CD14-positive monocyte (primary cell): ENCODE measurements around the gene ASB6. TPM values are rescaled to one million over a fixed set of nuclear protein-coding genes. Genes with fewer than 3 reads are reported as not detected.

Source experiments
- DNase-seq, 3 donors: peaks; one replicate each; pipeline ENCODE4 v3.0.0-alpha.2; 2011 to 2022
- H2AFZ ChIP-seq: 2 replicates; pipeline ENCODE4 v1.6.0; 2012; ENCODE audit warnings: mild to moderate bottlenecking, low read depth, low read length, inconsistent platforms; ENCODE audit not compliant: insufficient read depth, poor library complexity, severe bottlenecking
- H3K27ac ChIP-seq, 2 donors: 1 replicate in 1 of 2; 2 replicates in 1 of 2; pipeline ENCODE4 v1.5.1; 2012 to 2013; ENCODE audit warnings: low read length in 2 of 2, control low read depth in 1 of 2, inconsistent platforms in 1 of 2, low read depth in 1 of 2, mild to moderate bottlenecking in 1 of 2
- H3K27me3 ChIP-seq, 2 donors: one replicate each; pipeline versions ENCODE4 v1.6.0 to v1.6.1; 2011 to 2013; ENCODE audit warnings: low read length in 2 of 2; ENCODE audit not compliant: control insufficient read depth in 2 of 2, insufficient read depth in 2 of 2
- H3K36me3 ChIP-seq, 2 donors: replicated peaks in 1 of 2; 1 replicate in 1 of 2; 2 replicates in 1 of 2; pipeline versions ENCODE4 v1.5.1 to v1.6.1; 2012 to 2013; ENCODE audit warnings: low read length in 2 of 2, control low read depth in 1 of 2, inconsistent platforms in 1 of 2, mild to moderate bottlenecking in 1 of 2; ENCODE audit not compliant: insufficient read depth in 2 of 2, control insufficient read depth in 1 of 2
- H3K4me1 ChIP-seq, 2 donors: 1 replicate in 1 of 2; 2 replicates in 1 of 2; pipeline versions ENCODE4 v1.5.1 to v1.6.1; 2012 to 2013; ENCODE audit warnings: low read length in 2 of 2, control low read depth in 1 of 2, inconsistent platforms in 1 of 2, mild to moderate bottlenecking in 1 of 2, moderate library complexity in 1 of 2; ENCODE audit not compliant: insufficient read depth in 2 of 2, control insufficient read depth in 1 of 2
- H3K4me2 ChIP-seq: replicated peaks from 2 replicates; pipeline ENCODE3; 2012; ENCODE audit warnings: low read length, moderate library complexity, mild to moderate bottlenecking; ENCODE audit not compliant: poor library complexity, severe bottlenecking; ENCODE audit errors: extremely low read depth
- H3K4me3 ChIP-seq, 3 experiments: fragments of 200-600 bp in 1 of 3; sonication (generic) in 1 of 3; replicated peaks in 1 of 3; 1 replicate in 2 of 3; 2 replicates in 1 of 3; pipeline ENCODE4 v1.5.1; 2011 to 2013; ENCODE audit warnings: low read length in 3 of 3, mild to moderate bottlenecking in 3 of 3, control low read depth in 2 of 3, low read depth in 2 of 3, inconsistent platforms in 1 of 3, moderate library complexity in 1 of 3
- H3K79me2 ChIP-seq: 2 replicates; pipeline ENCODE4 v1.6.0; 2012; ENCODE audit warnings: mild to moderate bottlenecking, control low read depth, inconsistent platforms, low read length, moderate library complexity; ENCODE audit not compliant: insufficient read depth
- H3K9ac ChIP-seq: 2 replicates; pipeline ENCODE4 v1.6.0; 2017; ENCODE audit warnings: low read length, mild to moderate bottlenecking; ENCODE audit not compliant: insufficient read depth, poor library complexity, severe bottlenecking
- H3K9me3 ChIP-seq, 2 donors: replicated peaks in 1 of 2; 1 replicate in 1 of 2; 2 replicates in 1 of 2; pipeline versions ENCODE4 v1.5.1 to v1.6.1; 2012 to 2013; ENCODE audit warnings: low read length in 2 of 2, control low read depth in 1 of 2; ENCODE audit not compliant: control insufficient read depth in 1 of 2, insufficient read depth in 1 of 2
- H4K20me1 ChIP-seq: 2 replicates; pipeline ENCODE4 v1.6.0; 2012; ENCODE audit warnings: mild to moderate bottlenecking, low read length, control low read depth, moderate library complexity; ENCODE audit not compliant: insufficient read depth
- H3K27ac Mint-ChIP-seq, 7 donors: one replicate each; pipeline ENCODE4 v1.8.0; 2020; ENCODE audit warnings: mild to moderate bottlenecking in 7 of 7, mixed read lengths in 7 of 7, moderate library complexity in 6 of 7, inconsistent platforms in 2 of 7
- H3K27me3 Mint-ChIP-seq, 3 donors: one replicate each; pipeline ENCODE4 v1.8.0; 2021 to 2022; ENCODE audit warnings: low read depth in 3 of 3, mild to moderate bottlenecking in 3 of 3, mixed read lengths in 3 of 3, moderate library complexity in 3 of 3, inconsistent platforms in 1 of 3
- H3K36me3 Mint-ChIP-seq, 2 donors: one replicate each; pipeline ENCODE4 v1.8.0; 2020; ENCODE audit warnings: mixed read lengths in 2 of 2, inconsistent platforms in 1 of 2, mild to moderate bottlenecking in 1 of 2
- H3K4me1 Mint-ChIP-seq: one replicate; pipeline ENCODE4 v1.8.0; 2020; ENCODE audit warnings: mild to moderate bottlenecking, mixed read lengths
- H3K4me3 Mint-ChIP-seq, 2 donors: one replicate each; pipeline ENCODE4 v1.8.0; 2020; ENCODE audit warnings: mild to moderate bottlenecking in 2 of 2, mixed read lengths in 2 of 2, moderate library complexity in 1 of 2
- H3K9me3 Mint-ChIP-seq, 7 donors: one replicate each; pipeline ENCODE4 v1.8.0; 2020 to 2022; ENCODE audit warnings: mixed read lengths in 7 of 7, mild to moderate bottlenecking in 6 of 7, moderate library complexity in 6 of 7, inconsistent platforms in 2 of 7
- CTCF ChIP-seq: fragments of 200-600 bp; IDR thresholded peaks from one replicate; pipeline ENCODE4 v1.8.0; 2022; ENCODE audit warnings: antibody characterized with exemption, mild to moderate bottlenecking
- WGBS: methylation state at CpG from one replicate; pipeline ENCODE4 v1.1.5; 2013; ENCODE audit warnings: missing lambda C conversion rate; ENCODE audit not compliant: insufficient coverage; 5-methylcytosine and 5-hydroxymethylcytosine counted together
- intact Hi-C, 2 donors: fragments of 100-400 bp; cut with micrococcal nuclease; formaldehyde crosslinking; loops; one replicate each; pipeline versions ENCODE4 v1.15.0 to v1.15.1; 2023
- polyA plus RNA-seq, 3 donors: library from polyadenylated mRNA; depleted of rRNA in 1 of 3; unstranded in 2 of 3; stranded (reverse) in 1 of 3; fragments of 300-500 nt in 2 of 3; fragments of >200 nt in 1 of 3; fragmentation: Illumina TruSeq in 2 of 3; gene quantifications; 1 replicate in 2 of 3; 2 replicates in 1 of 3; pipeline ENCODE4 v1.2.3, GENCODE V29; 2012 to 2021

ASB6 gene
- polyA plus RNA-seq, 3 donors, result 8.1 to 21.1 (median 10.1) TPM

- Mint-ChIP-seq H3K4me1 (peaks cover 8% of the 10 kb centered on the region), H3K4me3 (no peak overlapping the region), H3K36me3 (no peaks in the 10 kb centered on the region), H3K27ac (no peak overlapping the region), H3K27me3 (peaks cover 31 to 62% (median 60%) of the 10 kb centered on the region in 3 donors), H3K9me3 (peaks cover 0 to 15% (median 2%) of the 10 kb centered on the region in 7 donors)
- no peaks in the 10 kb centered on the region for H3K79me2 ChIP-seq
- no peak overlapping the region for H3K9ac ChIP-seq
- no peaks in the 10 kb centered on the region for H4K20me1 ChIP-seq
- WGBS, result 62% methylated on average over 13 of the region's 17 CpGs
- no peak for DNase-seq
- no peak overlapping the region for H3K4me3 ChIP-seq
- no peaks in the 10 kb centered on the region for H3K36me3 ChIP-seq
- H3K4me1 ChIP-seq, result peaks cover 0 to 5% of the 10 kb centered on the region in 2 donors
- H3K4me2 ChIP-seq, result no peak overlapping the region
- no peak overlapping the region for H2AFZ ChIP-seq
- no peaks in the 10 kb centered on the region for H3K9me3 ChIP-seq
- H3K27ac ChIP-seq, result no peak overlapping the region
- intact Hi-C loops, result no loop called here
- peaks cover 10 to 28% of the 10 kb centered on the region in 2 donors for H3K27me3 ChIP-seq
- TF ChIP-seq CTCF, result no peak
Observed at GRCh38 chr9:129669141-129669718, 27.3 kb upstream of the ASB6 start.

DNA sequence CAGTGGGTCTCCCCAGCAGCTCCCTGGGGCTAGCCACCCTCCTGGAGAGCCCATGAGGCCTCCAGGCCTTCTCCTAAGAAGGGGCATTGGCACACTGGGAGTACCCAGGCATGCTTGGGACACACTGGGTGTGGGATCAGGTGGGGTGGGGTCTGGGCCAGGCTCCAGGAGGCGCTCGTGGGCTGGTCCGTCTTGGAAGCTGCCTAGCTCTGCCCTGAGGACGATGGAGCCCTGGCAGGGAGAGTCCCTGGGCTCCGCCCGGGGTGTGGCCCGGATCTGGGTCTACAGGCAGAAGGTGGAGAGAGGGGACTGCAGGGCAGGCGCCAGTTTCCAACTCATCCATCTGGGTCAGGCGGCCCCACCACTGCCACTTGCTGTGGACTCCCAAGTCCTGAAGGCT is 25.9 kb upstream of the ASB6 start:
- Histone ChIP-seq H3K27ac (no peak overlapping the region), H3K4me2 (no peak overlapping the region), H3K9ac (no peak overlapping the region), H3K79me2 (no peaks in the 10 kb centered on the region), H4K20me1 (no peaks in the 10 kb centered on the region), H3K4me3 (no peak overlapping the region), H2AFZ (no peak overlapping the region), H3K36me3 (no peaks in the 10 kb centered on the region), H3K9me3 (no peaks in the 10 kb centered on the region), H3K27me3 (peaks cover 11 to 37% of the 10 kb centered on the region in 2 donors), H3K4me1 (peaks cover 0 to 5% of the 10 kb centered on the region in 2 donors)
- Mint-ChIP-seq H3K9me3 (peaks cover 0 to 15% (median 2%) of the 10 kb centered on the region in 7 donors), H3K4me1 (peaks cover 8% of the 10 kb centered on the region), H3K27me3 (peaks cover 38 to 71% (median 63%) of the 10 kb centered on the region in 3 donors), H3K36me3 (no peaks in the 10 kb centered on the region), H3K4me3 (no peak overlapping the region), H3K27ac (no peak overlapping the region)
- intact Hi-C loops, result no loop called here
- DNase-seq, result no peak
- no peak for TF ChIP-seq CTCF
- 94% methylated on average over 6 of the region's 9 CpGs for WGBS
